K562 (cell line): Measurements from ENCODE around the gene ARHGEF25. TPM values are rescaled to one million over a fixed set of nuclear protein-coding genes. Genes with fewer than 3 reads are reported as not detected.

Source experiments
- CREB1 ChIP-seq, 2 experiments: sonication (generic) in 1 of 2; formaldehyde crosslinking in 1 of 2; IDR thresholded peaks; 2 replicates each; pipeline versions ENCODE4 v1.6.1 to v1.8.0; 2012 to 2022; ENCODE audit warnings: inconsistent platforms in 1 of 2, mild to moderate bottlenecking in 1 of 2, missing genetic modification reagents in 1 of 2, moderate library complexity in 1 of 2
- CXXC5 ChIP-seq: fragments of 250-450 bp; sonication (Bioruptor Pico); IDR thresholded peaks from 2 replicates; pipeline ENCODE4 v1.8.0; 2022; ENCODE audit warnings: inconsistent platforms, mild to moderate bottlenecking, moderate library complexity
- E2F3 ChIP-seq: fragments of 250-450 bp; sonication (Bioruptor Pico); IDR thresholded peaks from 2 replicates; pipeline ENCODE4 v1.4.0; 2020; ENCODE audit warnings: mild to moderate bottlenecking
- ESRRA ChIP-seq: fragments of 450-650 bp; IDR thresholded peaks from 2 replicates; pipeline ENCODE4 v1.6.1; 2014; ENCODE audit warnings: low read depth, mild to moderate bottlenecking, moderate library complexity, borderline replicate concordance
- HSF4 ChIP-seq: fragments of 250-450 bp; sonication (Bioruptor Pico); IDR thresholded peaks from 2 replicates; pipeline ENCODE4 v2.1.2; 2022; ENCODE audit warnings: mild to moderate bottlenecking, moderate library complexity, borderline replicate concordance
- KLF1 ChIP-seq: fragments of 450-650 bp; IDR thresholded peaks from 2 replicates; pipeline ENCODE4 v1.6.1; 2016; ENCODE audit warnings: missing genetic modification characterization, missing compliant biosample characterization
- KLF13 ChIP-seq: fragments of 450-650 bp; IDR thresholded peaks from 2 replicates; pipeline ENCODE4 v1.6.1; 2016; ENCODE audit warnings: missing genetic modification characterization, low read depth, mild to moderate bottlenecking, missing compliant biosample characterization, moderate library complexity, borderline replicate concordance
- NFE2 ChIP-seq: IDR thresholded peaks from 2 replicates; pipeline ENCODE4 v1.6.1; 2014; ENCODE audit warnings: antibody characterized with exemption, low read depth
- NFYB ChIP-seq: IDR thresholded peaks from 2 replicates; pipeline ENCODE4 v1.6.1; 2011; ENCODE audit warnings: mild to moderate bottlenecking, moderate library complexity; ENCODE audit not compliant: insufficient read length; ENCODE audit errors: extremely low read depth
- PTTG1 ChIP-seq: fragments of 450-650 bp; IDR thresholded peaks from 2 replicates; pipeline ENCODE4 v1.6.1; 2016; ENCODE audit warnings: low read depth, mild to moderate bottlenecking, missing genetic modification characterization, missing compliant biosample characterization
- RAD21 ChIP-seq, 2 experiments: fragments of 250-450 bp in 1 of 2; fragments of 450-650 bp in 1 of 2; sonication (Bioruptor Pico) in 1 of 2; formaldehyde crosslinking in 1 of 2; IDR thresholded peaks in 1 of 2; conservative IDR thresholded peaks in 1 of 2; 2 replicates each; pipeline versions ENCODE4 v1.4.0 to v1.8.0; 2020 to 2022; ENCODE audit warnings: mild to moderate bottlenecking in 2 of 2, moderate library complexity in 1 of 2
- SMAD4 ChIP-seq: fragments of 250-450 bp; sonication (Bioruptor Pico); conservative IDR thresholded peaks from 2 replicates; pipeline ENCODE4 v1.8.0; 2021; ENCODE audit warnings: inconsistent platforms, mild to moderate bottlenecking, moderate library complexity
- SNIP1 ChIP-seq: fragments of 450-650 bp; IDR thresholded peaks from 2 replicates; pipeline ENCODE4 v1.7.1; 2017; ENCODE audit warnings: low read depth, mild to moderate bottlenecking
- SPI1 ChIP-seq: IDR thresholded peaks from 2 replicates; pipeline ENCODE4 v1.6.1; 2011; ENCODE audit warnings: low read depth, low read length, control low read depth, borderline replicate concordance
- SRSF7 ChIP-seq: fragments of 200-400 bp; formaldehyde crosslinking; optimal IDR thresholded peaks from 2 replicates; pipeline ENCODE3; 2017; ENCODE audit warnings: mild to moderate bottlenecking, low read depth, low read length
- WHSC1 ChIP-seq: IDR thresholded peaks from one replicate; pipeline ENCODE4 v1.6.1; 2012; ENCODE audit warnings: low read length, control low read depth, inconsistent platforms
- YY1 ChIP-seq, 3 experiments: IDR thresholded peaks; 2 replicates each; pipeline ENCODE4 v1.6.1; 2011; ENCODE audit warnings: low read length in 2 of 3, mild to moderate bottlenecking in 2 of 3, moderate library complexity in 2 of 3, borderline replicate concordance in 1 of 3, control low read depth in 1 of 3, low read depth in 1 of 3; ENCODE audit not compliant: insufficient read depth in 3 of 3, insufficient replicate concordance in 2 of 3, control insufficient read depth in 1 of 3, insufficient read length in 1 of 3; ENCODE audit errors: extremely low read depth in 1 of 3
- ZC3H11A ChIP-seq: IDR thresholded peaks from 2 replicates; pipeline ENCODE4 v1.6.1; 2012; ENCODE audit warnings: low read depth, low read length, improper control_type of control experiment
- ZNF143 ChIP-seq: sonication (generic); formaldehyde crosslinking; IDR thresholded peaks from 2 replicates; pipeline ENCODE4 v1.9.0; 2022; ENCODE audit warnings: mild to moderate bottlenecking, missing genetic modification reagents
- ZNF354B ChIP-seq: fragments of 250-450 bp; sonication (Bioruptor Pico); IDR thresholded peaks from 2 replicates; pipeline ENCODE4 v1.4.0; 2020
- polyA plus RNA-seq, 8 experiments: library from polyadenylated mRNA; depleted of rRNA in 4 of 8; stranded (reverse) in 5 of 8; unstranded in 3 of 8; fragments of >200 nt; fragmentation: Nextera tagmentation in 2 of 8; fragmentation: Illumina TruSeq in 1 of 8; extraction: Ambion mirVana in 2 of 8; extraction: Trizol in 1 of 8; gene quantifications; 2 replicates each; pipeline versions ENCODE4 v1.2.1 to v1.2.3, GENCODE V29; 2011 to 2014; ENCODE audit warnings: inconsistent platforms in 1 of 8, missing spikeins in 1 of 8
- total RNA-seq, 7 experiments: library from RNA; depleted of rRNA in 6 of 7; stranded (reverse); fragments of >200 nt in 6 of 7; fragmentation: Illumina TruSeq in 2 of 7; extraction: Trizol in 2 of 7; gene quantifications; 2 replicates each; pipeline versions ENCODE4 v1.2.1 to v1.2.3, GENCODE V29; 2011 to 2021; ENCODE audit warnings: low replicate concordance in 1 of 7
- TF ChIP-seq, protein P1 (sequence below): fragments of 250-450 bp; sonication (Bioruptor Pico); IDR thresholded peaks from 2 replicates; pipeline ENCODE4 v1.9.0; 2021; ENCODE audit warnings: mild to moderate bottlenecking, inconsistent platforms
- TF ChIP-seq, protein P2 (sequence below): fragments of 450-650 bp; formaldehyde crosslinking; IDR thresholded peaks from 2 replicates; pipeline ENCODE4 v1.4.0; 2020; ENCODE audit warnings: mild to moderate bottlenecking, mixed read lengths
- TF ChIP-seq, protein P3 (sequence below): fragments of 250-450 bp; sonication (Bioruptor Pico); IDR thresholded peaks from 2 replicates; pipeline ENCODE4 v1.8.0; 2022; ENCODE audit warnings: moderate library complexity, mild to moderate bottlenecking, inconsistent platforms

ARHGEF25 gene
- total and polyA plus RNA-seq, 9 of the 15 experiments (the other 6 are each of a cell fraction or from before 2014, with no cell fraction given): 0.13 to 17.3 (median 11.6) TPM

GRCh38 chr12:57632958-57633840, 22.0 kb downstream of the ARHGEF25 start, which contains the start of gene B4GALNT1 (continued):
- TF ChIP-seq ZNF354B (CRISPR knock-in tag): no peak
- TF ChIP-seq, protein P1, sequence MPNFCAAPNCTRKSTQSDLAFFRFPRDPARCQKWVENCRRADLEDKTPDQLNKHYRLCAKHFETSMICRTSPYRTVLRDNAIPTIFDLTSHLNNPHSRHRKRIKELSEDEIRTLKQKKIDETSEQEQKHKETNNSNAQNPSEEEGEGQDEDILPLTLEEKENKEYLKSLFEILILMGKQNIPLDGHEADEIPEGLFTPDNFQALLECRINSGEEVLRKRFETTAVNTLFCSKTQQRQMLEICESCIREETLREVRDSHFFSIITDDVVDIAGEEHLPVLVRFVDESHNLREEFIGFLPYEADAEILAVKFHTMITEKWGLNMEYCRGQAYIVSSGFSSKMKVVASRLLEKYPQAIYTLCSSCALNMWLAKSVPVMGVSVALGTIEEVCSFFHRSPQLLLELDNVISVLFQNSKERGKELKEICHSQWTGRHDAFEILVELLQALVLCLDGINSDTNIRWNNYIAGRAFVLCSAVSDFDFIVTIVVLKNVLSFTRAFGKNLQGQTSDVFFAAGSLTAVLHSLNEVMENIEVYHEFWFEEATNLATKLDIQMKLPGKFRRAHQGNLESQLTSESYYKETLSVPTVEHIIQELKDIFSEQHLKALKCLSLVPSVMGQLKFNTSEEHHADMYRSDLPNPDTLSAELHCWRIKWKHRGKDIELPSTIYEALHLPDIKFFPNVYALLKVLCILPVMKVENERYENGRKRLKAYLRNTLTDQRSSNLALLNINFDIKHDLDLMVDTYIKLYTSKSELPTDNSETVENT (CRISPR knock-in tag): peak; percentile 39; the same call in 1 of the 2 replicates
- no peak for TF ChIP-seq ZNF143 (CRISPR knock-in tag)
- no peak for TF ChIP-seq WHSC1
- peak; percentile 66 to 77 for TF ChIP-seq RAD21 (CRISPR knock-in tag; conservative IDR thresholded peaks at IDR 0.05 in 1 of 2, IDR thresholded peaks at IDR 0.05 in 1 of 2)
- TF ChIP-seq PTTG1 (tag): no peak
- TF ChIP-seq HSF4 (CRISPR knock-in tag): no peak
- TF ChIP-seq YY1 (IDR thresholded peaks at IDR 0.05; ENCODE audit: borderline replicate concordance in 1 of 3, control insufficient read depth in 1 of 3, extremely low read depth in 1 of 3, insufficient read depth in 3 of 3, insufficient read length in 1 of 3, insufficient replicate concordance in 2 of 3, low read depth in 1 of 3, low read length in 2 of 3): peak in 2 of 3 experiments; percentile 54 to 62
- no peak for TF ChIP-seq CREB1 (IDR thresholded peaks at IDR 0.05)
- peak; percentile 52; the same call in 1 of the 2 replicates for TF ChIP-seq CREB1 (CRISPR knock-in tag; IDR thresholded peaks at IDR 0.05)
- TF ChIP-seq, protein P2, sequence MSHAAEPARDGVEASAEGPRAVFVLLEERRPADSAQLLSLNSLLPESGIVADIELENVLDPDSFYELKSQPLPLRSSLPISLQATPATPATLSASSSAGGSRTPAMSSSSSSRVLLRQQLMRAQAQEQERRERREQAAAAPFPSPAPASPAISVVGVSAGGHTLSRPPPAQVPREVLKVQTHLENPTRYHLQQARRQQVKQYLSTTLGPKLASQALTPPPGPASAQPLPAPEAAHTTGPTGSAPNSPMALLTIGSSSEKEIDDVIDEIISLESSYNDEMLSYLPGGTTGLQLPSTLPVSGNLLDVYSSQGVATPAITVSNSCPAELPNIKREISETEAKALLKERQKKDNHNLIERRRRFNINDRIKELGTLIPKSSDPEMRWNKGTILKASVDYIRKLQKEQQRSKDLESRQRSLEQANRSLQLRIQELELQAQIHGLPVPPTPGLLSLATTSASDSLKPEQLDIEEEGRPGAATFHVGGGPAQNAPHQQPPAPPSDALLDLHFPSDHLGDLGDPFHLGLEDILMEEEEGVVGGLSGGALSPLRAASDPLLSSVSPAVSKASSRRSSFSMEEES (CRISPR knock-in tag): no peak
- TF ChIP-seq SMAD4 (CRISPR knock-in tag): 0 out of 2 replicates have a peak, but pooled peaks have one; percentile 26
- no peak for TF ChIP-seq NFE2
- TF ChIP-seq ESRRA: peak; percentile 67; the same call in 1 of the 2 replicates
- TF ChIP-seq, protein P3, sequence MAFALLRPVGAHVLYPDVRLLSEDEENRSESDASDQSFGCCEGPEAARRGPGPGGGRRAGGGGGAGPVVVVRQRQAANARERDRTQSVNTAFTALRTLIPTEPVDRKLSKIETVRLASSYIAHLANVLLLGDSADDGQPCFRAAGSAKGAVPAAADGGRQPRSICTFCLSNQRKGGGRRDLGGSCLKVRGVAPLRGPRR (CRISPR knock-in tag): no peak
- TF ChIP-seq CXXC5 (CRISPR knock-in tag): peak; percentile 87
- peak; percentile 56; the same call in 1 of the 2 replicates for TF ChIP-seq E2F3
- TF ChIP-seq SPI1: no peak
- peak; percentile 41; the same call in 1 of the 2 replicates for TF ChIP-seq KLF13
- TF ChIP-seq NFYB: no peak
- TF ChIP-seq SNIP1: no peak
- TF ChIP-seq SRSF7: no peak
- no peak for TF ChIP-seq ZC3H11A
- TF ChIP-seq KLF1 (tag): peak; percentile 68
